K562 (cell line): ENCODE measurements around the gene GRIK3. TPM values are rescaled to one million over a fixed set of nuclear protein-coding genes. Genes with fewer than 3 reads are reported as not detected.

Experiments used
- ATAC-seq: fragments of 200-7000 bp; cut with Tn5 transposase; 3 replicates; pipeline ENCODE4 v1.9.1; 2020; ENCODE audit warnings: moderate library complexity
- BruUV-seq: library from RNA; stranded (reverse); fragments of 400-500 nt; replicated peaks from 2 replicates; lab custom pipeline; 2021; lab: Mats Ljungman, UMichigan
- CTCF ChIA-PET: fragments of 300-600 bp; formaldehyde crosslinking; extraction: SDS; loops from one replicate; lab custom pipeline; 2021; ENCODE audit warnings: low intra/inter-chr PET ratio; lab: Yijun Ruan, JAX
- POLR2A ChIA-PET: fragments of 300-600, 350-650 bp; sonication (Branson Sonifier 250); formaldehyde crosslinking; extraction: SDS; loops from one replicate; lab custom pipeline; 2021; ENCODE audit warnings: antibody characterized with exemption, inconsistent platforms; lab: Yijun Ruan, JAX
- DNase-seq, 4 experiments: peaks; one replicate each; pipeline versions ENCODE4 v3.0.0 to v3.0.0-alpha.2; 2011 to 2018; ENCODE audit warnings: low spot score in 3 of 4, mixed read lengths in 3 of 4; ENCODE audit errors: extremely low read depth in 1 of 4
- FAIRE-seq: peaks from 2 replicates; lab custom pipeline; 2011; peaks lifted over from hg19 to GRCh38; lab: Jason Lieb, UNC
- H2AFZ ChIP-seq: 2 replicates; pipeline ENCODE4 v1.6.0; 2011; ENCODE audit warnings: low read depth, low read length, control low read depth, inconsistent platforms
- H3K27ac ChIP-seq: fragments of 200-600 bp; 3 replicates; pipeline ENCODE4 v1.8.0; 2011; ENCODE audit warnings: low read depth, mild to moderate bottlenecking, control low read depth, inconsistent platforms, low read length, moderate library complexity, mixed read lengths; ENCODE audit errors: extremely low read depth
- H3K27me3 ChIP-seq, 2 experiments: fragments of 300-600 bp in 1 of 2; 2 replicates in 1 of 2; 3 replicates in 1 of 2; pipeline versions ENCODE4 v1.6.0 to v1.8.0; 2011; ENCODE audit warnings: inconsistent platforms in 2 of 2, low read length in 2 of 2, mild to moderate bottlenecking in 1 of 2, mixed read lengths in 1 of 2, moderate library complexity in 1 of 2; ENCODE audit not compliant: control insufficient read depth in 2 of 2, insufficient read depth in 2 of 2
- H3K36me3 ChIP-seq: fragments of 300-600 bp; 3 replicates; pipeline ENCODE4 v1.8.0; 2011; ENCODE audit warnings: mild to moderate bottlenecking, low read length, inconsistent platforms; ENCODE audit not compliant: control insufficient read depth, insufficient read depth
- H3K4me1 ChIP-seq, 2 experiments: fragments of 200-600 bp in 1 of 2; replicated peaks in 1 of 2; 2 replicates in 1 of 2; 3 replicates in 1 of 2; pipeline versions ENCODE4 v1.5.1 to v1.8.0; 2011; ENCODE audit warnings: inconsistent platforms in 2 of 2, low read length in 2 of 2, mild to moderate bottlenecking in 1 of 2, mixed read lengths in 1 of 2, moderate library complexity in 1 of 2; ENCODE audit not compliant: control insufficient read depth in 2 of 2, insufficient read depth in 2 of 2
- H3K4me2 ChIP-seq: 2 replicates; pipeline ENCODE4 v1.6.1; 2011; ENCODE audit warnings: low read length, control low read depth, inconsistent platforms, mixed read lengths; ENCODE audit not compliant: insufficient read depth
- H3K4me3 ChIP-seq: fragments of 200-600 bp; sonication (generic), shearing (Covaris generic); 2 replicates; pipeline ENCODE4 v1.5.1; 2016; ENCODE audit warnings: control low read depth, inconsistent platforms
- H3K79me2 ChIP-seq: fragments of 200-600 bp; 3 replicates; pipeline ENCODE4 v1.8.0; 2011; ENCODE audit warnings: low read length, inconsistent platforms; ENCODE audit not compliant: control insufficient read depth, insufficient read depth
- H3K9ac ChIP-seq, 2 experiments: 2 replicates each; pipeline versions ENCODE4 v1.6.0 to v1.6.1; 2011; ENCODE audit warnings: low read depth in 2 of 2, low read length in 2 of 2, control low read depth in 1 of 2, inconsistent platforms in 1 of 2, mild to moderate bottlenecking in 1 of 2, mixed read lengths in 1 of 2; ENCODE audit not compliant: insufficient read depth in 1 of 2
- H3K9me1 ChIP-seq: one replicate; pipeline ENCODE4 v1.6.0; 2011; ENCODE audit warnings: inconsistent platforms, mild to moderate bottlenecking, low read length, moderate library complexity; ENCODE audit not compliant: control insufficient read depth, insufficient read depth
- H3K9me3 ChIP-seq: replicated peaks from 2 replicates; pipeline ENCODE4 v1.5.1; 2011; ENCODE audit warnings: low read depth, low read length, inconsistent platforms; ENCODE audit not compliant: control insufficient read depth, insufficient read depth
- H4K20me1 ChIP-seq: replicated peaks from 2 replicates; pipeline ENCODE4 v1.6.1; 2011; ENCODE audit warnings: low read length, inconsistent platforms, mixed read lengths; ENCODE audit not compliant: control insufficient read depth, insufficient read depth
- ATF7 ChIP-seq: fragments of 450-650 bp; IDR thresholded peaks from 2 replicates; pipeline ENCODE4 v1.7.1; 2014; ENCODE audit warnings: mild to moderate bottlenecking, moderate library complexity
- CC2D1A ChIP-seq: fragments of 450-650 bp; IDR thresholded peaks from 2 replicates; pipeline ENCODE4 v1.6.1; 2017; ENCODE audit warnings: mild to moderate bottlenecking
- HIVEP1 ChIP-seq: fragments of 250-450 bp; sonication (Bioruptor Pico); IDR thresholded peaks from 2 replicates; pipeline ENCODE4 v1.4.0; 2020; ENCODE audit warnings: mild to moderate bottlenecking
- NCOR1 ChIP-seq: fragments of 450-650 bp; IDR thresholded peaks from 2 replicates; pipeline ENCODE4 v1.6.1; 2016; ENCODE audit warnings: mild to moderate bottlenecking, moderate library complexity
- POLR2A ChIP-seq: fragments of 450-650 bp; conservative IDR thresholded peaks from 2 replicates; pipeline ENCODE4 v1.6.1; 2016
- RBM34 ChIP-seq: fragments of 200-400 bp; formaldehyde crosslinking; IDR thresholded peaks from 2 replicates; pipeline ENCODE4 v1.6.1; 2018; ENCODE audit warnings: low read length, borderline replicate concordance; ENCODE audit not compliant: insufficient read depth
- SAFB ChIP-seq: fragments of 200-400 bp; formaldehyde crosslinking; IDR thresholded peaks from 2 replicates; pipeline ENCODE4 v1.6.1; 2017; ENCODE audit warnings: low read depth, low read length, borderline replicate concordance
- SRSF7 ChIP-seq: fragments of 200-400 bp; formaldehyde crosslinking; optimal IDR thresholded peaks from 2 replicates; pipeline ENCODE3; 2017; ENCODE audit warnings: mild to moderate bottlenecking, low read depth, low read length
- SUPT5H ChIP-seq: fragments of 450-650 bp; IDR thresholded peaks from 2 replicates; pipeline ENCODE4 v1.6.1; 2016
- TBP ChIP-seq: optimal IDR thresholded peaks from 2 replicates; pipeline ENCODE3; 2011; ENCODE audit warnings: low read depth, low read length, improper control_type of control experiment
- ZBED1 ChIP-seq: IDR thresholded peaks from 2 replicates; pipeline ENCODE4 v1.6.1; 2014
- ZFPM2 ChIP-seq: fragments of 250-450 bp; sonication (Bioruptor Pico); IDR thresholded peaks from 2 replicates; pipeline ENCODE4 v1.5.1; 2022; ENCODE audit warnings: mild to moderate bottlenecking
- ZNF175 ChIP-seq: fragments of 200-800 bp; sonication (Bioruptor generic); IDR thresholded peaks from 2 replicates; pipeline ENCODE4 v1.6.1; 2016; ENCODE audit warnings: low read depth, mild to moderate bottlenecking, missing genetic modification characterization, missing compliant biosample characterization
- ZNF589 ChIP-seq: fragments of 200-800 bp; sonication (Bioruptor generic); IDR thresholded peaks from 2 replicates; pipeline ENCODE4 v1.6.1; 2016; ENCODE audit warnings: low read depth, missing genetic modification characterization, missing compliant biosample characterization
- WGBS: fragments of 100-300 bp; shearing (Covaris generic); methylation state at CpG from one replicate; pipeline ENCODE4 v1.1.6; 2016; ENCODE audit warnings: low coverage, mixed read lengths; ENCODE audit not compliant: insufficient coverage; ENCODE audit errors: missing lambda C conversion rate; 5-methylcytosine and 5-hydroxymethylcytosine counted together
- in situ Hi-C: fragments of 300-500 bp; cut with MboI; formaldehyde crosslinking; loops from 4 replicates; pipeline ENCODE4 v1.15.0; 2018; ENCODE audit warnings: inconsistent platforms, mixed read lengths
- intact Hi-C: fragments of 100-400 bp; cut with micrococcal nuclease; formaldehyde crosslinking; loops from 2 replicates; pipeline ENCODE4 v1.14.2; 2022
- polyA plus RNA-seq, 8 experiments: library from polyadenylated mRNA; depleted of rRNA in 4 of 8; stranded (reverse) in 5 of 8; unstranded in 3 of 8; fragments of >200 nt; fragmentation: Nextera tagmentation in 2 of 8; fragmentation: Illumina TruSeq in 1 of 8; extraction: Ambion mirVana in 2 of 8; extraction: Trizol in 1 of 8; gene quantifications; 2 replicates each; pipeline versions ENCODE4 v1.2.1 to v1.2.3, GENCODE V29; 2011 to 2014; ENCODE audit warnings: inconsistent platforms in 1 of 8, missing spikeins in 1 of 8
- total RNA-seq, 7 experiments: library from RNA; depleted of rRNA in 6 of 7; stranded (reverse); fragments of >200 nt in 6 of 7; fragmentation: Illumina TruSeq in 2 of 7; extraction: Trizol in 2 of 7; gene quantifications; 2 replicates each; pipeline versions ENCODE4 v1.2.1 to v1.2.3, GENCODE V29; 2011 to 2021; ENCODE audit warnings: low replicate concordance in 1 of 7
- TF ChIP-seq, protein P1 (sequence below): conservative IDR thresholded peaks from 2 replicates; pipeline ENCODE4 v1.6.1; 2011; ENCODE audit warnings: low read depth, mild to moderate bottlenecking, low read length; ENCODE audit not compliant: control insufficient read depth
- TF ChIP-seq, protein P2 (sequence below): fragments of 450-650 bp; formaldehyde crosslinking; IDR thresholded peaks from 2 replicates; pipeline ENCODE4 v1.4.0; 2020; ENCODE audit warnings: mild to moderate bottlenecking, mixed read lengths
- TF ChIP-seq, protein P3 (sequence below): fragments of 250-450 bp; sonication (Bioruptor Pico); IDR thresholded peaks from 2 replicates; pipeline ENCODE4 v1.8.0; 2021; ENCODE audit warnings: mild to moderate bottlenecking, moderate library complexity
- TF ChIP-seq, protein P4 (sequence below): sonication (generic); formaldehyde crosslinking; IDR thresholded peaks from 2 replicates; pipeline ENCODE4 v1.8.0; 2022; ENCODE audit warnings: mild to moderate bottlenecking, missing genetic modification reagents

GRIK3 gene
- total and polyA plus RNA-seq, 9 of the 15 experiments (the other 6 are each of a cell fraction or from before 2014, with no cell fraction given), result not detected

DNA sequence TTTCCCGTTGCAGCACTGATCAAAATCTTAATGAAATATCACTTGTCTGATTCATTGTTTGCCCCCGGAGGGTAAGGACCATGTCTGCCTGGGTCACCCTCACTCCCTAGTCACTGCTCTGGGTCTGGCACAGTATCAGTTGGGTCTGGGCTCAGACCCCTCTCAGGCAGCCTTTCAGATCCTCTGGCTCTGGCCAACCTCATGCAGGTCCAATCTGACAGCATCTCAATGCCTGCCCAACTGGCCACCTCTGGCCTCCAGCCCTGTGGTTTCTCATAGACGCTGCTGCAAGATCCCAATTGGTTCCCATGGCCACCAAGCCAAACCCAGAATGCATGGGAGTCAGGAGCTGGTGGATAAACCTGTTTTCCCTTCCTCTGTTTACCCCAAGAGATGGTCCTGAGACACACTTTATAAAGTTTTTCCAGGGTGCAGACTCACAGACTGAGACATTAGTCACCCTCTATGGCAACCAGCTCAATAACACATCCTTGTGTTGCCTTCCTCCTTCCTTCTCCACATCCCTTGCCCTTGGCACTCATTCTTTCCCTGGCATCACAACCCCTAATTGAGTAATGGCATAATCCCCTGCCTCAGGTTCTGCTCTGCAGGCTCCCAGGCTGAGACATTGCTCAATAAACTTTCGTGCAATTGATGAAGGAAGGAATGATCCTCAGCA lies 199.2 kb downstream of the GRIK3 start:
- ChIA-PET POLR2A (interaction anchor here (1.0 kb wide), 1 partner anchor 12 kb away, joined by 3 read pairs; no protein-coding TSS in a partner anchor), CTCF (no interaction called here)
- H3K36me3 ChIP-seq, result no peaks in the 10 kb centered on the region
- WGBS, result 0% methylated on average over 4 of the region's 4 CpGs
- no peak overlapping the region for H3K4me2 ChIP-seq
- no peaks in the 10 kb centered on the region for H3K79me2 ChIP-seq
- no peaks in the 10 kb centered on the region for H3K9me3 ChIP-seq
- H3K4me3 ChIP-seq, result no peak overlapping the region
- no peaks in the 10 kb centered on the region for H3K9me1 ChIP-seq
- in situ Hi-C loops, result no loop called here
- no peak overlapping the region for H2AFZ ChIP-seq
- H3K27me3 ChIP-seq, result peaks cover 0 to 34% of the 10 kb centered on the region in 2 experiments; a peak in 3 of 5 replicates
- FAIRE-seq (no peak), DNase-seq (no peak), ATAC-seq (no peak)
- no peak overlapping the region for H3K27ac ChIP-seq
- peaks cover 10% of the 10 kb centered on the region; the same call in 1 of the 2 replicates for H4K20me1 ChIP-seq
- intact Hi-C loops, result no loop called here
- no TSS peak for BruUV-seq
- no peak for TF ChIP-seq ATF7
- TF ChIP-seq, protein P1, sequence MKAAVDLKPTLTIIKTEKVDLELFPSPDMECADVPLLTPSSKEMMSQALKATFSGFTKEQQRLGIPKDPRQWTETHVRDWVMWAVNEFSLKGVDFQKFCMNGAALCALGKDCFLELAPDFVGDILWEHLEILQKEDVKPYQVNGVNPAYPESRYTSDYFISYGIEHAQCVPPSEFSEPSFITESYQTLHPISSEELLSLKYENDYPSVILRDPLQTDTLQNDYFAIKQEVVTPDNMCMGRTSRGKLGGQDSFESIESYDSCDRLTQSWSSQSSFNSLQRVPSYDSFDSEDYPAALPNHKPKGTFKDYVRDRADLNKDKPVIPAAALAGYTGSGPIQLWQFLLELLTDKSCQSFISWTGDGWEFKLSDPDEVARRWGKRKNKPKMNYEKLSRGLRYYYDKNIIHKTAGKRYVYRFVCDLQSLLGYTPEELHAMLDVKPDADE, result no peak
- no peak for TF ChIP-seq ZNF175 (CRISPR knock-in tag)
- TF ChIP-seq SRSF7, result no peak
- TF ChIP-seq SUPT5H, result no peak
- TF ChIP-seq SAFB, result no peak
- TF ChIP-seq NCOR1, result no peak
- TF ChIP-seq, protein P2, sequence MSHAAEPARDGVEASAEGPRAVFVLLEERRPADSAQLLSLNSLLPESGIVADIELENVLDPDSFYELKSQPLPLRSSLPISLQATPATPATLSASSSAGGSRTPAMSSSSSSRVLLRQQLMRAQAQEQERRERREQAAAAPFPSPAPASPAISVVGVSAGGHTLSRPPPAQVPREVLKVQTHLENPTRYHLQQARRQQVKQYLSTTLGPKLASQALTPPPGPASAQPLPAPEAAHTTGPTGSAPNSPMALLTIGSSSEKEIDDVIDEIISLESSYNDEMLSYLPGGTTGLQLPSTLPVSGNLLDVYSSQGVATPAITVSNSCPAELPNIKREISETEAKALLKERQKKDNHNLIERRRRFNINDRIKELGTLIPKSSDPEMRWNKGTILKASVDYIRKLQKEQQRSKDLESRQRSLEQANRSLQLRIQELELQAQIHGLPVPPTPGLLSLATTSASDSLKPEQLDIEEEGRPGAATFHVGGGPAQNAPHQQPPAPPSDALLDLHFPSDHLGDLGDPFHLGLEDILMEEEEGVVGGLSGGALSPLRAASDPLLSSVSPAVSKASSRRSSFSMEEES (CRISPR knock-in tag), result no peak
- TF ChIP-seq RBM34, result no peak
- no peak for TF ChIP-seq HIVEP1 (CRISPR knock-in tag)
- no peak for TF ChIP-seq TBP
- no peak for TF ChIP-seq ZBED1
- TF ChIP-seq ZFPM2 (CRISPR knock-in tag), result no peak
- TF ChIP-seq ZNF589 (CRISPR knock-in tag), result no peak
- TF ChIP-seq CC2D1A, result no peak
- TF ChIP-seq, protein P3, sequence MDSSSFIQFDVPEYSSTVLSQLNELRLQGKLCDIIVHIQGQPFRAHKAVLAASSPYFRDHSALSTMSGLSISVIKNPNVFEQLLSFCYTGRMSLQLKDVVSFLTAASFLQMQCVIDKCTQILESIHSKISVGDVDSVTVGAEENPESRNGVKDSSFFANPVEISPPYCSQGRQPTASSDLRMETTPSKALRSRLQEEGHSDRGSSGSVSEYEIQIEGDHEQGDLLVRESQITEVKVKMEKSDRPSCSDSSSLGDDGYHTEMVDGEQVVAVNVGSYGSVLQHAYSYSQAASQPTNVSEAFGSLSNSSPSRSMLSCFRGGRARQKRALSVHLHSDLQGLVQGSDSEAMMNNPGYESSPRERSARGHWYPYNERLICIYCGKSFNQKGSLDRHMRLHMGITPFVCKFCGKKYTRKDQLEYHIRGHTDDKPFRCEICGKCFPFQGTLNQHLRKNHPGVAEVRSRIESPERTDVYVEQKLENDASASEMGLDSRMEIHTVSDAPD (CRISPR knock-in tag), result no peak
- TF ChIP-seq, protein P4, sequence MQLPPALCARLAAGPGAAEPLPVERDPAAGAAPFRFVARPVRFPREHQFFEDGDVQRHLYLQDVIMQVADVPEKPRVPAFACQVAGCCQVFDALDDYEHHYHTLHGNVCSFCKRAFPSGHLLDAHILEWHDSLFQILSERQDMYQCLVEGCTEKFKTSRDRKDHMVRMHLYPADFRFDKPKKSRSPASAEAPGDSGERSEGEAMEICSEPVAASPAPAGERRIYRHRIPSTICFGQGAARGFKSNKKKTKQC (CRISPR knock-in tag), result no peak
- no peak for TF ChIP-seq POLR2A
- TF ChIP-seq, all 486 proteins: peak for 0
- H3K9ac ChIP-seq, result no peak overlapping the region
- no peaks in the 10 kb centered on the region for H3K4me1 ChIP-seq
